Limb (tissue), 2 donors: ENCODE data around the gene OR52N5.

Experiments
- DNase-seq, 2 donors: peaks; one replicate each; pipeline ENCODE4 v3.0.0-alpha.2; 2016; ENCODE audit errors: extremely low spot score in 2 of 2

OR52N5 gene

GRCh38 chr11:5783255-5783654, at the start of gene OR52N5:
TSS of gene OR52N5 (minus strand) at chr11:5783355. CDS start at chr11:5778634, 4,721 bp downstream.
- no peak for DNase-seq

DNA sequence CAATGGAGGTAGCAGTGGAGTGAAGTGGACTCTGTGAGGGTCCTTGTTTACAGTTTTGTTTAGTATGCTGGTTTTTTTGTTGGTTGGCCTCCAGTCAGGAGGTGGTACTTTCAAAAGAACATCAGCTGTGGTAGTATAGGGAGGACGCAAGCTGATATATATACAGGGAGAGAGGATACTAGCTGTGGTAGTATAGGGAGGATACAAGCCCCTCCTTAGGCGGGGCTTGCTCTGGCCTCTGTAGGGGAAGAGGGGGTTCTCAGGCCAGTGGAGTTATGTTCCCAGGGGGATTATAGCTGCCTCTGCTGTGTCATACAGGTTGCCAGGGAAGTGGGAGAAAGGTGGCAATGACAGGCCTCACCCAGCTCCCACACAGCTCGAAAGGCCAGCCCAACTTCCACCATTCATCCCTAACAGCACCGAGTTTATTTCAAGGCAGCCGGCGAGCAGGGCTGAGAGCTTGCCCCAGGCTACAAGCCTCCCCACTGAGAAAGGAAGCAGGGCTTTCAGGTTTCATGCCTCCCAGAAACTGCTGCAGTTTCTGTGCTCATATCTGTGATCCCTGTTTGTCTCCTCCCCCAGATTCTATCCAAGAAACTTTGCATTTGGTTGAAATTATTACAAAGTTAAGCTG, 48.2 kb upstream of the OR52N5 start:
- DNase-seq, result no peak

DNA sequence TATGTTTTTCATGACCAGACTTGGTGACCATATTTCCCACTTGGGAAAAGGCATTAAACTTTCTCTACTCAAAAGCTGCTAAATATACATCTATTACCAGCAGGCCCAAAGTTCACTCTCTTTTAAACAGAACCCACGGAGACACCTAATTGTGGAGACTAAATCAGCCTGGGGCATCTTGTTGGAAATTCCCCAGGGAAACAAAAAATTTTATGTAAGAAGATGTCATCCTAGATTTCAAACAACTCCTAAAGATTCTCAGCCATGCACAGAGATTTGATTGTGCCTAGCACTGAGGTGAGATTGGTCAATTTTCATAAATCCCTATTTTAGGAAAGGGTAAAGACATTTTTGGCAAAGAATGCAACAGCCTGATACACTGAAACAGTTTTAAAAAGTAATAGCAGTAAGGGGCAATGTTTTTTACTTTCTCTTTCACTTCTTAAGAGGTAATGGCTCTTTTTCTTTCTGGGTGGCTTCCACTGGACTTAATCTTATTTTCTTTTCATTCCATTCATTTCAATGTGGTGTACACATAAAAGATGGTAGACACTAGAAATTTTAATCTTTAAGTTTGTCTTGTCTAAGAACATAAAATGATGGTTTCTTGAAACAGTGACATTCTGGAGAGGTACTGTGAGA, 35.2 kb upstream of the OR52N5 start:
- DNase-seq, result no peak

DNA sequence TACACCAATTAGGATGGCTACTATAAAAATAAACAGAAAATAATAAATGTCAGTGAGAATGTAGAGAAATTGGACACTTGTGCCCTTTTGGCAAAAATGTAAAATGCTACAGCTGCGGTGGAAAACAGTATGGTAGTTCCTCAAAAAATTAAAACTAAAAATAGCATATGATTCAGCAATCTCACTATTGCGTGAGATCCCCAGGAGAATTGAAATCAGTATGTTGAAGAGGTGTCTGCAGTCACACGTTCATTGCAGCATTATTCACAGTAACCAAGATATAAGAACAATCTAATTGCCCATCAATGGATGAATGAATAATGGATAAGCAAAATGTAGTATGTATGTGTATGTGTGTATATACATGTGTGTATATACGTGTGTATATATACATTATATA, 32.4 kb upstream of the OR52N5 start:
- DNase-seq, result no peak

DNA sequence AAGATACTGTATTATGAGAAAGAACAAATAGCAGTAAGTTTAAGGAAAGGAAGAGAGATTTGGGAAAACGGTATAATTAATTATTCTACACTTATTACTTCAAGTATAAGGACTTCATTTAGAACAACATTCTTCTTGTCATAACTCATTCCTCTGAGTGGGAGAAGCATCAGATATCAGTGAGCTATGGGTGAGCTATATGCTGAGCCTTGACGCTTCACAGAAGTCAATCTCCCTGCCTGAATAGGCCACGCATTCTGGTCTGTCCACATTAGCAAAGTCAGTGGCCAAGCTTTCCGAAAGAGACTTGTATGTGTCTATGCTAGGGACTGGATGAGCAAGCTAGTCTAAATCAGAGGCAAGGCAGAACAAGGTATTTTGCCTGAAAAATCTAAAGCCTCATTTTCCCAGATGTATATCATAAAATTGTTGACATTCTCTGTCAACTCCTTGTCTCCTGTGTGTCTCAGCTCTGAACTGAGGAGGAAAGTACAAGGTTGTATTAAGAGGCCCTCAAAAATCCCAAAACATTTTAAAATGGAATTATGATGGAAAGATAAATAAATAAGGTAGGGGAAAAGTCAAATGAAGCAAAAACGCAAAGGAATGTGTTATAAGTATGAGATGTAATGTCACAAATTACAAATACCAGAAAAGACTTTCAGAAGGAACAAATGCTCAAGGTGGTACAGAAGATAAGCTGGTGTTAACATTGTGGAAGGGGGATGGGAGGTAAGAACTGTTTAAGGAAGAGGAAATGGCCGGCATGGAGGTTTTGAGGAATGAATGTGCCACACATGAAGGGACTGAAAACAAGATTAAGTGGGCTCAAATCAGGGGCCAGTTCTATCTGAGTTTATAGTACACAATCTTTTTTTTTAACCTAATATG, 27.0 kb upstream of the OR52N5 start:
- no peak for DNase-seq

DNA sequence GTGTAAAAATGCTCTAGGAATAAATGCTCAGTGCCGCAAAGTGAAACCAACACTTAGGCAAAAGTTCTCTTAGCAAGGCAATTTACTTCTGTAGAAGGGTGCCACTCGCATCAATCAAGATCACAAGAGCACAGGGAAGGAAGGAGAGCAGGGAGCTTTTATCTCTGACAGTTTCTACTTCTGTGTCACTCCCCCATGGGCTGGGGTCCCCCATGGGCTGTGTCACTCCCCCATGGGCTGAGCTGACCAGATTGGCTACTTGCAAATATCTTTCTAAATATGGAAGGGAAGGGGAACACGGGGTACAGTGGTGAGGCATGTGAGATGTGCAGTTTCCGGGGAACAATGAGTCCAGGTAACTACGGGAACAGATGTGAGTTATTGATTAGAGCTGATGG, 26.0 kb upstream of the OR52N5 start:
- no peak for DNase-seq

DNA sequence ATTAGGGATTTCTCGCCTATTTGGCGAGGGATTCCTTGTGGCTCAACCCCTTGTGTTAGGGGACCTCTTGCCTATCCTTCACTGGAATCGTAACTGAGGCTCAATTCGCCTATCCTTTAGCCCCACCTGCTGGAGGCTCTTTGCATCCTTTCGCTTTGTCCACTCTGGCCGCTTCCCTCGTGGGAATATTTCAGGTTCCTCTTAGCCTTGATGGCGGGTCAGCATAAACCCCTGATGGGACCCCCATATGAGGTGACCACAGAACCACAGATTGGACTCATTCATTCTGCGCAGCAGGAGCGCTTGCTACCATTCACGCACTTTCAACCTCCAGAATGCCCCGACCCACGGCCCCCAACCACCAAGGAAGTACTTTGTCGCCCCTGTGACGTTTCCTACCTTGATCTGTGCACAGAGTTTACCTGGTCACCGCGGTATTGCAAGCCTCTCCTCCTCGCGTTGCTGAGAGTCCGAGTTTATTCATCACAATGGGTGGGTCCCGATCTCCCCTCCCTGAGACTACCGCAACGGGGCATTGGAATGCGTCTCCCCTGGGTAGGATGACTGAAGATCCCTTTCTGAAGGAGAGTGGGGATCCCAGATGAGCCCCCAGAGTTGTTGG, 25.5 kb upstream of the OR52N5 start, which contains the start of gene OR52N2:
OR52N2 (plus strand) TSS at position 425 of the 622 bp plus-strand sequence. CDS start 11,412 bp downstream, outside the sequence.
- DNase-seq, result peak; percentile 72 to 82

GRCh38 chr11:5807580-5807979, 24.4 kb upstream of the OR52N5 start:
- no peak for DNase-seq

- DNase-seq, result no peak
These were observed 20.8 kb upstream of the OR52N5 start for GRCh38 chr11:5803982-5804381.

GRCh38 chr11:5796541-5796940, 13.4 kb upstream of the OR52N5 start:
- no peak for DNase-seq

DNA sequence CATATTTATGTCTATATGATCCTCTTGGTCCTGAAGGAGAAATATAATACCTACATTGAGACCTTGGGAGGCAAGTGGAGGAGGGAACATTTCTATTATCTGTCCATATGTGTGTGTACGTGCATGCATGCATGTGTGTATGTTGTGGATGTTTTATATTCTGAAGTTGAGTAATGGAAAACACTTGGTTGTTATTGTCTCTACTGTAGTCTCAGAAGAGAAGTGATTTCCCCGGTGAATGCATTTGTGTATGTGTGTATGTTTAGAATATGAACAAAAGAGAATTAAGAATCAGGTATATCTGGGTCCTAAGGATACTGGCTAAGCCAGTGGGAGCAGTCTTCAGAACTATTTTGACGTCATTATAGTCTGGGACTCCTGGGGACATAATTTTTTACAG, 8.0 kb upstream of the OR52N5 start, which contains the start of gene OR52N1:
OR52N1 (minus strand) TSS at position 101 of the 400 bp plus-strand sequence. CDS start 2,449 bp downstream, outside the sequence.
- no peak for DNase-seq

DNA sequence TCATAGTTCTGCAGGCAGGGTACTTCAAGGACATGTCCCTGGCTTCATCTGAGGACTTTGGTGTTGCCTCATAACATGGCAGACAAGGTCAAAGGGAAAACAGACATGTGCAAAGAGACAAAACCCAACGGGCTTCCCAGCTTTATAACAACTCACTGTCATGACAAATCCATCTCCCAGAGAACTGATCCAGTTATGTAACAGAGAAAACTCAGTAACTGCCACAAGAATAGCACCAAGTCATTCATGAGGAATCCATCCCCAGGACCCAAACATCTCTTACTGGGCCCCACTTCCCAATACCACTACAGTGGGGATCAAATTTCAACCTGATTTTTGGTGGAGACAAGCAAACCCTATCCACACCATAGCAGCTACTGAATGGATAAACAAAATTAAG, 16.1 kb downstream of the OR52N5 start:
- DNase-seq, result no peak

DNA sequence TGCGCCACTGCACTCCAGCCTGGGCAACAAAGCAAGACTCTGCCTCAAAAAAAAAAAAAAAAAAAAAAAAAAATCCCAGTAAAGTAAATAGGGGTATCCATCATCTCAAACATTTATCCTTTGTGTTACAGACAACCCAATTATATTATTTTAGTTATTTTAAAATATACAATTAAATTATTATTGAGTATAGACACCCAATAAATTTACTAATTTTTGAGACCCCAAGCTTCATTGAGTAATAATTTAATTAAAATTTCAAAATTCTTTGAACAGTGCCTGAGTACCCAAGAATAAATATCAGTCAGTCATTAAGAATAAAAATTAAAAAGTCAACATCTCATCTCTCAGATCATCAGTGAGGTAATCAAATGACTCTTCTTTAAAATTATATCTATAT, 29.2 kb downstream of the OR52N5 start, which contains the start of gene OR52N4:
OR52N4 (plus strand) TSS at position 301 of the 400 bp plus-strand sequence. CDS start 498 bp downstream, outside the sequence.
- no peak for DNase-seq

- peak in 1 of 2 donors; percentile 0 for DNase-seq
These were observed 33.3 kb downstream of the OR52N5 start for GRCh38 chr11:5749836-5750235.

DNA sequence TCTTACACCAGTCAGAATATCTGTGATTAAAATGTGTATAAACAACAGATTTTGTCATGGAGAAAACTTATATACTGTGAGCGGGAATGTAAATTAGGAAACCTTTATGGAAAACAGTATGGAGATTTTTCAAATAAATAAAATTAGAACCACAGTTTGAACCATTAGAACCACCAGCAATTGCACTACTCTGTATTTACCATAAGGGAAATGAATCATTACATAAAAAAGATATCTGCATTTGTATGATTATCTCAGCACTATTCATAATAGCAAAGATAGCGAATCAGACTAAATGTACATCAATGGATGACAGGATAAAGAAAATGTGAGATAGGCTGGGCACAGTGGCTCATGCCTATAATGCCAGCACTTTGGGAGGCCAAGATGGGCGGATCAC, 36.5 kb downstream of the OR52N5 start:
- DNase-seq, result peak in 1 of 2 donors; percentile 0

DNA sequence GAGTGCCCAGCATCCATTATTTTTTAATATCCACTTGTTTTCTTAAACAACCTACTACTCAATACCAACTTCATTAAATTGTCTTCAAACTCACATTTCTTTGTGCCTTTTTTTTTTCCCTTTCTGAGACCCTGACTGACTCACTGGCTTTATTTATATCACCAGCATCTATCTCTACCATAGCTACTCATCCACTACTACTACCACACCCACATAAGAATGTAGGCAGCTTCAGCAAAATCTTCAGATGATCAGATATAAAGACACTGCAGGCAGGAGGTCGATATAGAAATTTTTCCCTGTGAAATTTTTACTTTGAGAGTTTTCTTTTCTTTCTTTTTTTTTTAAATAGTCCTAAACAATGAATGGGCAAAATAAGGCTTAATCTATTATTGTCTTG, 44.7 kb downstream of the OR52N5 start:
- DNase-seq, result no peak

- no peak for DNase-seq
These were observed 45.3 kb downstream of the OR52N5 start for GRCh38 chr11:5737670-5738392.

GRCh38 chr11:5737091-5737490, 46.1 kb downstream of the OR52N5 start:
- no peak for DNase-seq

DNA sequence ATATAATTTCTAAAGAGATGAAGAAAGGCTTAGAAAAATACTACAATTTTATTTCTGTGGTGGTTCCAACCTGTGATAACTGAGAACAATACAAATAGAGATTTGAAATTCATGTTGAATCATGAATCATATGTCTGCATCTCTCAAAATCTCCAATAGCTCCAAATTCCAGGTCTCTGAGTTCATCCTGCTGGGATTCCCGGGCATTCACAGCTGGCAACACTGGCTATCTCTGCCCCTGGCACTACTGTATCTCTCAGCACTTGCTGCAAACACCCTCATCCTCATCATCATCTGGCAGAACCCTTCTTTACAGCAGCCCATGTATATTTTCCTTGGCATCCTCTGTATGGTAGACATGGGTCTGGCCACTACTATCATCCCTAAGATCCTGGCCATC, 46.8 kb downstream of the OR52N5 start, which contains the start of gene OR56B1:
OR56B1 (plus strand) TSS at position 53 of the 400 bp plus-strand sequence; CDS start at position 122, 69 bp downstream.
- DNase-seq, result no peak

DNA sequence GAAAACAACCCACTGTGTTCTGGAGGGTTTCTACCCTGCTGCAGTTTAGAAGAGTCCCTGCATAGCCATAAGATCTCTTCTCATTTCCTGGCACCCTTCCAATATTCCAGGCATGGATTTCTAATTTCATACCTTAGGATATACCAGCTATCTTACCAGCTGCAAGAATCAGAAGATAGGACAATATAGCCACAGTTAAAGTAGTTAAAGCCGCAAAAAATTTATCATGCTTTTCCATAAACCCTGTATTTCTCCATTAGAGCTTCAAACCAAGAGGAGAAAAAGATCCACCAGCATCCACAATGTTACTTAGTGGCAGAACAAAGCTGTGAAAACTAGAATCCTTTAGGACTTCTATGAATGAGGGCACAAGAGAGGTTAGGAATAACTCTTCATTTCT, 55.5 kb downstream of the OR52N5 start:
- DNase-seq, result no peak

DNA sequence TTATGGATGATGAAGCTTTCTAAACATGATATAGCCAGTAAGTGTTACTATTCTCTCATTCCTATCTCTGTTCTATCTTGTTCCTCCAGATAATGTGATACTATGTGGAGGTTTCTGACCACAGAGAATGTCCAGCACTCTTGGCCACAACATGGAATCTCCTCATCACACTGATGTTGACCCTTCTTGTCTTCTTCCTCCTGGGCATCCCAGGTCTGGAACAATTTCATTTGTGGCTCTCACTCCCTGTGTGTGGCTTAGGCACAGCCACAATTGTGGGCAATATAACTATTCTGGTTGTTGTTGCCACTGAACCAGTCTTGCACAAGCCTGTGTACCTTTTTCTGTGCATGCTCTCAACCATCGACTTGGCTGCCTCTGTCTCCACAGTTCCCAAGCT, 56.8 kb downstream of the OR52N5 start:
- DNase-seq, result no peak
